Activated T-helper 17 cell treated with anti-CD3 and anti-CD28 coated beads, Interleukin-2, amount 50 U/mL, for 72 hours (primary cell): ENCODE measurements around the gene TMBIM4. TPM values are rescaled to one million over a fixed set of nuclear protein-coding genes. Genes with fewer than 3 reads are reported as not detected.

Experiments
- ATAC-seq: fragments of 150-1000 bp; cut with Tn5 transposase; replicated peaks from 2 replicates; pipeline ENCODE4 v1.10.0; 2021; ENCODE audit warnings: mild to moderate bottlenecking, moderate library complexity
- H3K27ac Mint-ChIP-seq: one replicate; pipeline ENCODE4 v1.8.0; 2022; ENCODE audit warnings: mixed read lengths
- H3K27me3 Mint-ChIP-seq: one replicate; pipeline ENCODE4 v1.8.0; 2022; ENCODE audit warnings: mixed read lengths
- H3K36me3 Mint-ChIP-seq: one replicate; pipeline ENCODE4 v1.8.0; 2022; ENCODE audit warnings: low read depth, mild to moderate bottlenecking, mixed read lengths
- H3K4me1 Mint-ChIP-seq: one replicate; pipeline ENCODE4 v1.8.0; 2022; ENCODE audit warnings: mixed read lengths
- H3K4me3 Mint-ChIP-seq: one replicate; pipeline ENCODE4 v1.8.0; 2022; ENCODE audit warnings: mild to moderate bottlenecking, mixed read lengths
- H3K9me3 Mint-ChIP-seq: one replicate; pipeline ENCODE4 v1.8.0; 2022; ENCODE audit warnings: mixed read lengths
- total RNA-seq, 2 donors: library from RNA; stranded (reverse); gene quantifications; one replicate each; pipeline ENCODE4 v1.2.3, GENCODE V29; 2022

Gene TMBIM4
- total RNA-seq, 2 donors from 2014 or later: 41.5 to 48.9 TPM

DNA sequence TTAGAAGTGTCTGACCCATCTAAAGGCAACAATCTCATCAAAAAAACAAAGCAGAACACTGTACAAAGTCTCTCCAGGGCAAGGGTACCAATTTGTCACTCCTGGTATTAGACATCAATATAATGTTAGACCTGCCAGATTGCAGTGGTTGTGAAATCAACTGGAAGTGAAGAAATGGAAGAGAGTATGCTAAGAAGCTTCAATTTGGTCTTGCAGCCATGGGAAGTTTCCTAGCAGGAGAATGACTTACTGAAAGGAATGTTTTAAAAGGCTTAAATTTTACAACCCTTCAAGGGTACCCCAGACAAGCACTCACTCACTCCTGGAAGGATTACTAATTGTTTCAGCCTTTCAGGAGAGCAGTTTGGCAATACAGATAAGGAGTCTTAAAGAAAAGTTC, 58.2 kb downstream of the TMBIM4 start:
- Mint-ChIP-seq H3K27me3 (peaks cover 3% of the 10 kb centered on the region), H3K27ac (no peak overlapping the region), H3K4me3 (no peak overlapping the region), H3K36me3 (no peaks in the 10 kb centered on the region), H3K9me3 (no peaks in the 10 kb centered on the region), H3K4me1 (peaks cover 5% of the 10 kb centered on the region)
- no peak for ATAC-seq

- Mint-ChIP-seq H3K36me3 (no peaks in the 10 kb centered on the region), H3K27me3 (peaks cover 11% of the 10 kb centered on the region), H3K27ac (no peak overlapping the region), H3K4me3 (no peak overlapping the region), H3K9me3 (no peaks in the 10 kb centered on the region), H3K4me1 (peaks cover 5% of the 10 kb centered on the region)
- no peak for ATAC-seq
These were observed 60.7 kb downstream of the TMBIM4 start for GRCh38 chr12:66109056-66109455.

GRCh38 chr12:66108386-66108785, 61.4 kb downstream of the TMBIM4 start:
- no peak for ATAC-seq
- H3K4me1 Mint-ChIP-seq: peaks cover 5% of the 10 kb centered on the region
- no peak overlapping the region for H3K27ac Mint-ChIP-seq
- H3K4me3 Mint-ChIP-seq: no peak overlapping the region
- H3K9me3 Mint-ChIP-seq: no peaks in the 10 kb centered on the region
- no peaks in the 10 kb centered on the region for H3K36me3 Mint-ChIP-seq
- H3K27me3 Mint-ChIP-seq: peaks cover 15% of the 10 kb centered on the region

GRCh38 chr12:66107451-66107915, 62.3 kb downstream of the TMBIM4 start:
- H3K36me3 Mint-ChIP-seq: no peaks in the 10 kb centered on the region
- H3K4me3 Mint-ChIP-seq: no peak overlapping the region
- H3K9me3 Mint-ChIP-seq: no peaks in the 10 kb centered on the region
- H3K4me1 Mint-ChIP-seq: peaks cover 5% of the 10 kb centered on the region
- no peak overlapping the region for H3K27ac Mint-ChIP-seq
- peaks cover 20% of the 10 kb centered on the region for H3K27me3 Mint-ChIP-seq
- peak; percentile 64 for ATAC-seq

GRCh38 chr12:66103016-66103913, 66.5 kb downstream of the TMBIM4 start:
- no peak overlapping the region for H3K4me3 Mint-ChIP-seq
- no peak overlapping the region for H3K27ac Mint-ChIP-seq
- H3K27me3 Mint-ChIP-seq: peaks cover 39% of the 10 kb centered on the region
- ATAC-seq: no peak
- H3K9me3 Mint-ChIP-seq: peaks cover 5% of the 10 kb centered on the region
- no peaks in the 10 kb centered on the region for H3K36me3 Mint-ChIP-seq
- peaks cover 5% of the 10 kb centered on the region for H3K4me1 Mint-ChIP-seq

GRCh38 chr12:66092559-66093269, 77.1 kb downstream of the TMBIM4 start:
- peak; percentile 26 for ATAC-seq
- H3K36me3 Mint-ChIP-seq: no peaks in the 10 kb centered on the region
- no peak overlapping the region for H3K27ac Mint-ChIP-seq
- no peaks in the 10 kb centered on the region for H3K4me1 Mint-ChIP-seq
- H3K9me3 Mint-ChIP-seq: no peaks in the 10 kb centered on the region
- peaks cover 12% of the 10 kb centered on the region for H3K27me3 Mint-ChIP-seq
- no peak overlapping the region for H3K4me3 Mint-ChIP-seq

DNA sequence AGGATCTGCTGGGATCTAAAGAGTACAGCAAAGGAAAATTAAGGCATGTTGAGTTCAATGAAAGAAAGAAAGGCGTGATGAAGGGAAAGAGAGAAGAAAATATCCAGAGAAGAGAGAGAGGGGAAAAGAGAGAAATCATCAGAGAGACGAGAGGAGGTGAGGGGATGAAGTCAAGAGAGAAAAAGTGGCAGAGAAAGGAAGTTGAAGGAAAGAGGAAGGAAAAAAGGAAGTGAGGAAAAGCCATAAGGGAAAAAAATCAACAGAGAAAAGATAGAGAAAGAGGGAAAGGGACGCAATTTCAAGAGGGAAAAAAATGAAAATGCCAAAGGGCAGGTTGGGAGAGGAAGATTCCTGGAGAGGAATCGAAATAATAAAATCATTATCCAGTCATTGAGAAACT, 79.6 kb downstream of the TMBIM4 start:
- H3K4me1 Mint-ChIP-seq: no peaks in the 10 kb centered on the region
- H3K27ac Mint-ChIP-seq: no peak overlapping the region
- ATAC-seq: no peak
- no peaks in the 10 kb centered on the region for H3K9me3 Mint-ChIP-seq
- H3K4me3 Mint-ChIP-seq: no peak overlapping the region
- H3K36me3 Mint-ChIP-seq: no peaks in the 10 kb centered on the region
- H3K27me3 Mint-ChIP-seq: peaks cover 20% of the 10 kb centered on the region

- Mint-ChIP-seq H3K4me1 (no peaks in the 10 kb centered on the region), H3K9me3 (no peaks in the 10 kb centered on the region), H3K27ac (no peak overlapping the region), H3K36me3 (no peaks in the 10 kb centered on the region), H3K4me3 (no peak overlapping the region), H3K27me3 (peaks cover 20% of the 10 kb centered on the region)
- ATAC-seq: no peak
These were observed 82.3 kb downstream of the TMBIM4 start for GRCh38 chr12:66087365-66087943.

DNA sequence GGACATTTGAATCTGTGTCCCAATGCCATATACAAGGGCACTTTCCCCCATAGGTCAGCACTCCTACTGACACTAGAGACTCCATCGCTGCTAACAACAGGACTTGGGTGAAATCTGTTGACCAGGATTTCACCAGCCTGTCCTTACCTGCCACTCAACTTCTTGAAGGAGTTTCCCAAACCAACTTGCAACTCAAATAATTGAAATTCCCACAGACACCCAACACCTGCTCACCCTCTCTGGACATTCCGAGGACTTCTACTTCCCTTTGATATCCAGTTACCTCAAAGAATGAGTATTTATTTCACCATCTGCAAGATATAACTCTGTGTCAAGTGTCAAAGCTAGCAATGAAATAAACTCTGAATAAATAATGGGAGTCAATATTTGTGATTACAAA, 83.8 kb downstream of the TMBIM4 start:
- H3K4me3 Mint-ChIP-seq: no peak overlapping the region
- ATAC-seq: no peak
- H3K27ac Mint-ChIP-seq: no peak overlapping the region
- peaks cover 20% of the 10 kb centered on the region for H3K27me3 Mint-ChIP-seq
- H3K36me3 Mint-ChIP-seq: no peaks in the 10 kb centered on the region
- H3K4me1 Mint-ChIP-seq: no peaks in the 10 kb centered on the region
- H3K9me3 Mint-ChIP-seq: no peaks in the 10 kb centered on the region

Other genes with a start within 250 kb of the TMBIM4 start
- gene LLPH, start 39.2 kb downstream of the TMBIM4 start, total RNA-seq: 10 to 100 TPM; 20.6 to 37.0 TPM
- gene IRAK3, start 19.2 kb upstream of the TMBIM4 start, total RNA-seq: 1 to 10 TPM; 1.4 to 1.8 TPM
- gene HELB, start 132.5 kb upstream of the TMBIM4 start, total RNA-seq: 10 to 100 TPM; 21.9 to 40.1 TPM